Thymus (tissue), 11 donors: ENCODE measurements around the gene JMJD6. TPM values are rescaled to one million over a fixed set of nuclear protein-coding genes. Genes with fewer than 3 reads are reported as not detected.
"Not testable (repeated sequence)": the region's sequence is repeated elsewhere in the genome, so short reads cannot be mapped to it uniquely, and the experiment has no call there.

Experiments used
- DNase-seq, 9 donors: peaks; one replicate each; pipeline ENCODE4 v3.0.0-alpha.2; 2013; ENCODE audit warnings: low spot score in 9 of 9, low read depth in 6 of 9, missing footprints in 1 of 9
- H3K27ac ChIP-seq, 2 donors: one replicate each; pipeline ENCODE4 v1.5.1; 2013; ENCODE audit warnings: control low read depth in 1 of 2, low read depth in 1 of 2, low read length in 1 of 2, mild to moderate bottlenecking in 1 of 2, moderate library complexity in 1 of 2
- H3K27me3 ChIP-seq, 2 donors: one replicate each; pipeline ENCODE4 v1.5.1; 2013; ENCODE audit warnings: low read length in 1 of 2; ENCODE audit not compliant: control insufficient read depth in 2 of 2, insufficient read depth in 1 of 2
- H3K36me3 ChIP-seq, 2 donors: one replicate each; pipeline ENCODE4 v1.5.1; 2013; ENCODE audit warnings: low read length in 1 of 2, mild to moderate bottlenecking in 1 of 2, moderate library complexity in 1 of 2; ENCODE audit not compliant: control insufficient read depth in 2 of 2, insufficient read depth in 2 of 2
- H3K4me1 ChIP-seq, 2 donors: one replicate each; pipeline ENCODE4 v1.5.1; 2013; ENCODE audit warnings: low read length in 2 of 2; ENCODE audit not compliant: control insufficient read depth in 2 of 2, insufficient read depth in 2 of 2
- H3K4me3 ChIP-seq, 2 donors: one replicate each; pipeline ENCODE4 v1.5.1; 2013; ENCODE audit warnings: low read length in 2 of 2, control low read depth in 1 of 2, mild to moderate bottlenecking in 1 of 2
- H3K9me3 ChIP-seq, 2 donors: one replicate each; pipeline ENCODE4 v1.5.1; 2013; ENCODE audit warnings: low read length in 1 of 2, mild to moderate bottlenecking in 1 of 2; ENCODE audit not compliant: control insufficient read depth in 2 of 2, insufficient read depth in 1 of 2
- WGBS: extraction: QIAGEN DNeasy Blood & Tissue Kit; methylation state at CpG from one replicate; pipeline ENCODE4 v1.1.7; 2013; 5-methylcytosine and 5-hydroxymethylcytosine counted together
- polyA plus RNA-seq: library from polyadenylated mRNA; stranded (reverse); fragments of 200-250 nt; gene quantifications from one replicate; pipeline ENCODE4 v1.2.3, GENCODE V29; 2013
- total RNA-seq: library from RNA; stranded (reverse); fragments of 120-200 nt; gene quantifications from one replicate; pipeline ENCODE4 v1.2.4, GENCODE V29; 2013
- donor health status: healthy.

JMJD6 gene
- total and polyA plus RNA-seq, 2 donors = 14.4 to 31.9 TPM

- no peak for DNase-seq
- H3K27me3 ChIP-seq = no peaks in the 10 kb centered on the region
- H3K4me1 ChIP-seq = peaks cover 13 to 19% of the 10 kb centered on the region in 2 donors
- peaks cover 17 to 67% of the 10 kb centered on the region in 2 donors for H3K36me3 ChIP-seq
- 93% methylated on average over 3 of the region's 3 CpGs for WGBS
- H3K27ac ChIP-seq = no peak overlapping the region
- H3K9me3 ChIP-seq = peaks cover 0 to 6% of the 10 kb centered on the region in 2 donors
- no peak overlapping the region for H3K4me3 ChIP-seq
These were observed 6.6 kb upstream of the JMJD6 start for GRCh38 chr17:76732734-76733617.

- not testable (repeated sequence) for H3K27ac ChIP-seq
- peaks cover 21 to 28% of the 10 kb centered on the region in 2 donors for H3K4me1 ChIP-seq
These were observed 5.7 kb upstream of the JMJD6 start for GRCh38 chr17:76731800-76732733.

DNA sequence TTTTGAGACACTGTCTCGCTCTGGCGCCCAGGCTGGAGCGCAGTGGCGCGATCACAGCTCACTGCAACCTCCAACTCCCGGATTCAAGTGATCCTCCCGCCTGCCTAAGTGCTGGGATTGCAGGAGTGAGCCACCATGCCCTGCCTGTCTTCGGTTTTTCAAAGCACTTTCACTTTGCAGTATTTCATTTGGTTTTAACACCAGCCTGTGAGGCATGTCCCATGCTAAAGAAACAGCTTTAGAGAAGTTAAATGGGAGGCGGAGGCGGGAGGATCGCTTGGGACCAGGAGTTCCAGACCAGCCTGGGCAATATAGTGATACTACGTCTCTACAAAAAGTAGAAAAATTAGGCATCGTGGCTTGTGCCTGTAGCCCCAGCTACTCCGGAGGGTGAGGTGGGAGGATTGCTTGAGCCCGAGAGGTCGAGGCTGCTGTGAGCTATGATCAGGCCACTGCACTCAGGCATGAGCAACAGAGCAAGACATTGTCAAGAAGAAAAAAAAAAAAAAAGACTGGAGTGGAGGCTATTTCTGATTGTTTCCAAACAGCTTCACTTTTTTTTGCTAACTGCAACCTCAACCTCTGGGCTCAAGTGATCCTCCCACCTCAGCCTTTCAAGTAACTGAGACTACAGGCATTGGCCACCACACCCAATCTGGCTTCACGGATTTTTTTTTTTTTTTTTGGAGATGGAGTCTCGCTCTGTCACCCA lies 1.5 kb upstream of the JMJD6 start:
- peaks cover 30 to 50% of the 10 kb centered on the region in 2 donors for H3K36me3 ChIP-seq

More at GRCh38 chr17:76731800-76732733, 5.7 kb upstream of the JMJD6 start:
- H3K36me3 ChIP-seq = peaks cover 19 to 67% of the 10 kb centered on the region in 2 donors
- not testable (repeated sequence) for H3K9me3 ChIP-seq, DNase-seq, H3K27me3 ChIP-seq, H3K4me3 ChIP-seq
- WGBS = 96% methylated on average over 13 of the region's 13 CpGs

DNA sequence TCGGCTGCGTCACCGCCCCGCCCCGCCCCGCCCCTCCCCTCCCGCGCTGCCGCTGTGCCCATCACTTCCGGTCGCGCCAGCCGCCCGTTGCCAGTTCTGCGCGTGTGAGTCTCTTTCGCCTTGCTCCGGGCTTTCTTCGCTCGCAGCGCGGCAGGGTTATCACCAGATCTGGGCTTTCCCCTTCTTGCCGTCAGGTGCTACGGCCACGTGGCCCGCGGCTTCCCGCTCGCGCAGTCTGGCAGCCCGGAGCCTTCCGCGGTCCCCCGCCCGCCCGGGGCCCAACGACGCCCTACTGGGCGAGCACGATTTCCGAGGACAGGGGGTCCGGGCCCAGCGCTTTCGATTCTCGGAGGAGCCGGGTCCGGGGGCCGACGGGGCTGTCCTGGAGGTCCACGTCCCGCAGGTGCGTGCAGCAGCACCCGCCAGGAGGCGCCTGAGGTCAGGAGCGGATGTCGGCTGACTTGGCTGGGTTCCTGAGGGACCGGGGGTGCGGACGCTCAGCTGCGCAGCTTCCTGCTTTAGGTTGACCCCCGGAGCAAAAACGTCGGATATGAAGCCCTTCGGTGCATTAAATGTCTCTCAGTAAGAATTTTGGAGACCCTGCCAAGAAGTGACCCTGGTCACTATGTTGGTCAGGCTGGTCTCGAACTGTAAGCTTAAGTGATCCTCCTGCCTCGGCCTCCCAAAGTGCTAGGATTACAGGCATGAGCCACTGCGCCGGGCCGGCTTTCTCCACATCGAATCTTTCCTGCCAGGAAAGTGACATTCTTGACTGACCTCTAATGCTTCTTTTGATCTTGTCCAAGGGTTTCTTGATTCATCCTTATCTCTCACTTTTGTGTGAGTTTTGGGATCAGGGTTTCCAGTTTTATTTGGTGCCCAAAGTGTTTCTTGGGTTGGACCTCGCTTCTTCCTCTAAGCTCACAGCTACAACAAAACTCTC lies 641 bp upstream of the JMJD6 start, which contains the start of gene METTL23:
METTL23 (plus strand) TSS at position 64 of the 943 bp plus-strand sequence. CDS start 2,872 bp downstream, outside the sequence.
- Histone ChIP-seq H3K27me3 (no peaks in the 10 kb centered on the region), H3K36me3 (peaks cover 33 to 46% of the 10 kb centered on the region in 2 donors), H3K4me3 (peak within 1 kb of the TSS; percentile 59 to 99), H3K4me1 (peaks cover 17 to 31% of the 10 kb centered on the region in 2 donors), H3K9me3 (no peaks in the 10 kb centered on the region), H3K27ac (peak within 1 kb of the TSS; percentile 99 to 100)
- 2% methylated on average over 71 of the region's 71 CpGs for WGBS
- DNase-seq = peak in 4 of 9 donors; percentile 43 to 82 (median 74)

More for the DNA sequence above, 1.5 kb upstream of the JMJD6 start:
- Histone ChIP-seq H3K27me3 (no peaks in the 10 kb centered on the region), H3K4me1 (peaks cover 17 to 32% of the 10 kb centered on the region in 2 donors), H3K4me3 (peak overlapping the region; percentile 59 to 99), H3K9me3 (no peaks in the 10 kb centered on the region), H3K27ac (peak overlapping the region; percentile 99 to 100)
- WGBS = 78% methylated on average over 18 of the region's 18 CpGs
- DNase-seq = peak in 1 of 9 donors; percentile 46

- no peaks in the 10 kb centered on the region for H3K27me3 ChIP-seq
- 11% methylated on average over 38 of the region's 38 CpGs for WGBS
- H3K27ac ChIP-seq = peak overlapping the region; percentile 99 to 100
- H3K36me3 ChIP-seq = peaks cover 36 to 47% of the 10 kb centered on the region in 2 donors
- no peaks in the 10 kb centered on the region for H3K9me3 ChIP-seq
- DNase-seq = peak in 2 of 9 donors; percentile 58 to 77
- peak overlapping the region; percentile 59 to 99 for H3K4me3 ChIP-seq
- H3K4me1 ChIP-seq = peaks cover 17 to 31% of the 10 kb centered on the region in 2 donors
These were observed 701 bp downstream of the JMJD6 start for GRCh38 chr17:76725580-76726230.

- peaks cover 17 to 27% of the 10 kb centered on the region in 2 donors for H3K4me1 ChIP-seq
- H3K4me3 ChIP-seq = no peak overlapping the region
- H3K27me3 ChIP-seq = no peaks in the 10 kb centered on the region
- H3K36me3 ChIP-seq = peaks cover 52 to 55% of the 10 kb centered on the region in 2 donors
- H3K9me3 ChIP-seq = no peaks in the 10 kb centered on the region
- DNase-seq = no peak
- WGBS = over 99% methylated on average over 9 of the region's 9 CpGs
- H3K27ac ChIP-seq = no peak overlapping the region
These were observed 2.6 kb downstream of the JMJD6 start for GRCh38 chr17:76723812-76724211.

- not testable (repeated sequence) for H3K27ac ChIP-seq, DNase-seq, H3K27me3 ChIP-seq, H3K4me3 ChIP-seq, H3K9me3 ChIP-seq
- peaks cover 61 to 63% of the 10 kb centered on the region in 2 donors for H3K36me3 ChIP-seq
- peaks cover 14 to 24% of the 10 kb centered on the region in 2 donors for H3K4me1 ChIP-seq
- WGBS = 97% methylated on average over 8 of the region's 8 CpGs
These were observed 3.4 kb downstream of the JMJD6 start for GRCh38 chr17:76722977-76723376.
